Measurements from ENCODE around the gene HIP1. TPM values are rescaled to one million over a fixed set of nuclear protein-coding genes. Genes with fewer than 3 reads are reported as not detected.

Gene HIP1
- total RNA-seq, 1 donor: 25.7 TPM

DNA sequence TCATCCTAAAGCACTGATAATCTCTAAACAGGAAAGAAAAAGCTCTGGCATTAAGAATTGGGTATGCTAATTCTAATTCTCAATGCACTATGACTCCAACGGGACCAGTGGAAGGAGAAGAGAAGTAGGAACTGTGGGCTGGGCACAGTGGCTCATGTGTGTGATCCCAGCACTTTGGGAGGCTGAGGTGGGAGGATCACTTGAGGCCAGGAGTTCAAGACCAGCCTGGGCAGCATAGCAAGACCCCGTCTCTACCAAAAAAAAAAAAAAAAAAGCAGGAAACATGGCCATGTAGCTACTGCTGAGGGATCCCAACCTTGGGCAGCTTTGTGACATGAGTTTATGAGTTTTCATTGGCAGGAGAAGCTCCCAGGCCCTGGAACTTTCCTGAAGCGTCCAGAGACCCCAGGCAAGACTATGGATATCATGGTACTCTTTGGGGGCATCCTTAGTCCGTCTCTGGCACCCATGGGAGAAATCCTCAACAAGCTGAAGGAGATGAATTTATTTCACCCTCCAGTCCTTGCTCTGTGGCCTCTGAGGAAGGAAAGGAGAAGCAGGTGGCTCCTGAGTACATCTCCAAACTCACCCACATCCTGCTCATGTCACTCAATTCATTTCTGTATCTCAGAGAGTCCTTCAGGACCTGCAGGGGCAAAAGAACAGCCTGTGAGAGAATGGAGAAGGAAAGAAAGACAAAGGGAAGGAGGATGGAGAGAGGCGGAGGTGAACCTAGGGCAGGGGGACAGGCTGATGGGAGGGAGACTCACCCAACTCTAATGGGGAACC is 147.1 kb downstream of the HIP1 start:
- Histone ChIP-seq H3K36me3 (ENCODE audit: insufficient read depth, low read length) (peaks cover 9% of the 10 kb centered on the region), H3K27me3 (ENCODE audit: insufficient read depth, low read length) (no peaks in the 10 kb centered on the region), H3K9me3 (ENCODE audit: low read depth, low read length) (no peaks in the 10 kb centered on the region), H2AFZ (ENCODE audit: low read length) (no peak overlapping the region), H4K20me1 (ENCODE audit: insufficient read depth, low read length) (no peaks in the 10 kb centered on the region), H3K27ac (ENCODE audit: low read depth, low read length) (no peak overlapping the region), H3K79me2 (ENCODE audit: insufficient read depth, low read length) (no peaks in the 10 kb centered on the region), H3K4me3 (ENCODE audit: insufficient read depth, low read length) (no peak overlapping the region), H3K4me1 (ENCODE audit: insufficient read depth, low read length) (peaks cover 2% of the 10 kb centered on the region), H3K4me2 (ENCODE audit: insufficient read depth, low read length) (no peak overlapping the region)
- no peak for DNase-seq (ENCODE audit: insufficient read length, low spot score, missing footprints)
- TF ChIP-seq, protein P1, sequence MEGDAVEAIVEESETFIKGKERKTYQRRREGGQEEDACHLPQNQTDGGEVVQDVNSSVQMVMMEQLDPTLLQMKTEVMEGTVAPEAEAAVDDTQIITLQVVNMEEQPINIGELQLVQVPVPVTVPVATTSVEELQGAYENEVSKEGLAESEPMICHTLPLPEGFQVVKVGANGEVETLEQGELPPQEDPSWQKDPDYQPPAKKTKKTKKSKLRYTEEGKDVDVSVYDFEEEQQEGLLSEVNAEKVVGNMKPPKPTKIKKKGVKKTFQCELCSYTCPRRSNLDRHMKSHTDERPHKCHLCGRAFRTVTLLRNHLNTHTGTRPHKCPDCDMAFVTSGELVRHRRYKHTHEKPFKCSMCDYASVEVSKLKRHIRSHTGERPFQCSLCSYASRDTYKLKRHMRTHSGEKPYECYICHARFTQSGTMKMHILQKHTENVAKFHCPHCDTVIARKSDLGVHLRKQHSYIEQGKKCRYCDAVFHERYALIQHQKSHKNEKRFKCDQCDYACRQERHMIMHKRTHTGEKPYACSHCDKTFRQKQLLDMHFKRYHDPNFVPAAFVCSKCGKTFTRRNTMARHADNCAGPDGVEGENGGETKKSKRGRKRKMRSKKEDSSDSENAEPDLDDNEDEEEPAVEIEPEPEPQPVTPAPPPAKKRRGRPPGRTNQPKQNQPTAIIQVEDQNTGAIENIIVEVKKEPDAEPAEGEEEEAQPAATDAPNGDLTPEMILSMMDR (IDR thresholded peaks at IDR 0.05; ENCODE audit: extremely low read depth, low read depth, low read length): no peak

DNA sequence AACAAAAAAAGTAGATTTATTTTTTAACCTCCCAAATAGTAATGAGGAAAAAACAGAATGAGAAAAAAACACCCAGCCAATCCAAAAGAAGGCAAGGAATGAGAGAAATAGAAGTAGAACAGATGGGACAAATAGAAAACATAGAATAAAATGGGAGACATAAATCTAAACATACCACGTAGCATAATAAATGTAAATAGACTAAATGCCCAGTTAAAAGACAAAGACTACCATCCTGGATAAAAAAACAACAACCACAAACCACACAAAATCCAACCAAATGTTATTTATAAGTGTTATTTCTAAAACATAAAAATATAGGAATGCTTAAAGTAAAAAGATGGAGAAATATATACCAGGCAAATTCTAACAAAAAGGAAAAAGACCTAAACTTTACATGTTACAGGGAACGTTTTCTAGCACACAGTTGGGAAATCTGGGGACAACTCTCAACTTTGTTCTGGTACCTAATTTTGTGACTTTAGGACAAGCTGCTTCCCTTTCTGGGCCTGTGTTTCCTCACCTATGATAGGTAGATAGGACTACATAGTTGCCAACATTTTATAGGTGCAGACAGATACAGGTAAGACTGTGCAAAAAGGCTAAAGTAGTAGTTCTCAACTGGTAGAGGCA is 148.3 kb downstream of the HIP1 start:
- Histone ChIP-seq H3K4me2 (ENCODE audit: insufficient read depth, low read length) (no peak overlapping the region), H3K27me3 (ENCODE audit: insufficient read depth, low read length) (no peaks in the 10 kb centered on the region), H4K20me1 (ENCODE audit: insufficient read depth, low read length) (no peaks in the 10 kb centered on the region), H3K9me3 (ENCODE audit: low read depth, low read length) (no peaks in the 10 kb centered on the region), H3K27ac (ENCODE audit: low read depth, low read length) (no peak overlapping the region), H3K4me3 (ENCODE audit: insufficient read depth, low read length) (no peak overlapping the region), H3K79me2 (ENCODE audit: insufficient read depth, low read length) (no peaks in the 10 kb centered on the region), H3K4me1 (ENCODE audit: insufficient read depth, low read length) (no peaks in the 10 kb centered on the region), H3K36me3 (ENCODE audit: insufficient read depth, low read length) (peaks cover 21% of the 10 kb centered on the region), H2AFZ (ENCODE audit: low read length) (no peak overlapping the region)
- DNase-seq (ENCODE audit: insufficient read length, low spot score, missing footprints): no peak
- TF ChIP-seq, protein P1 (IDR thresholded peaks at IDR 0.05; ENCODE audit: extremely low read depth, low read depth, low read length): no peak

DNA sequence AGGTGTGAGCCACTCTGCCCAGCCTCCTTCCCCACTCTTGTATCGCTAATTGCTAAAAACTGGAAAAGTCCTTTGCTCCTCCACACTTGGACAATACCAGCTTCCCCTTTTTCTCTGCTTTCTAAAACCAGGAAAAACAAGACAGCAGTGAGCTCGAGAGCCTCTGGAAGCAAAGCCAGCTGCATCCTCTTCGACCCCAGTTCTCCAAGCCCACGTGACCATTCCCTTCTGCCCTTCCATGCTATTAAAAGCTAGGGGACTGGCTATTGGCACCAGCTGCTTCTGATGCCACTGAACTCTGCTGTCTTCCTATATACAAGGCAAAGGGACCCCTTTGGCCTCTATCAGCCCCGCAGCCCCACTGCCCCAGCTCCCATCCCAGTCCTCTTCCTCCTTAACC is 154.4 kb downstream of the HIP1 start:
- Histone ChIP-seq H3K79me2 (ENCODE audit: insufficient read depth, low read length) (no peaks in the 10 kb centered on the region), H3K27ac (ENCODE audit: low read depth, low read length) (no peak overlapping the region), H2AFZ (ENCODE audit: low read length) (no peak overlapping the region), H3K4me1 (ENCODE audit: insufficient read depth, low read length) (no peaks in the 10 kb centered on the region), H3K36me3 (ENCODE audit: insufficient read depth, low read length) (peaks cover 17% of the 10 kb centered on the region), H3K4me3 (ENCODE audit: insufficient read depth, low read length) (no peak overlapping the region), H4K20me1 (ENCODE audit: insufficient read depth, low read length) (no peaks in the 10 kb centered on the region), H3K27me3 (ENCODE audit: insufficient read depth, low read length) (no peaks in the 10 kb centered on the region), H3K4me2 (ENCODE audit: insufficient read depth, low read length) (no peak overlapping the region), H3K9me3 (ENCODE audit: low read depth, low read length) (no peaks in the 10 kb centered on the region)
- TF ChIP-seq, protein P1 (IDR thresholded peaks at IDR 0.05; ENCODE audit: extremely low read depth, low read depth, low read length): no peak
- DNase-seq (ENCODE audit: insufficient read length, low spot score, missing footprints): no peak

DNA sequence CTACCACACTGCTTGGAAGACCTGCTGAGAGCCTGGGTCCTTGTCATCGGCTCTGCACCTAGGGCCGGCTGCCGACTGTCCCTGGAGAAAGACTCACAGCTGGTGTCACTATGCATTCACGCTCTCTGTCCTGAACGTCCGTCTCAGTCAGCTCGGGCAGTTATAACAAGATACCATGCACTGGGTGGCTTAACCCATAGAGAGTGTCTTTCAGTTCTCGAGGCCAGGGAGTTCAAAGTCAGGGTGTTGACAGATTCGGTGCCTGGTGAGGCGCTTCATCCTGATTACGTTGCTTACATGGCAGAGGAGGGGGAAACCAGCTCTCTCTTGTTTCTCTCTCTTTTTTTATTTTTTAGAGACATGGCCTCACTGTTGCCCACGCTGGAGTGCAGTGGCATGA is 155.5 kb downstream of the HIP1 start:
- Histone ChIP-seq H3K27me3 (ENCODE audit: insufficient read depth, low read length) (no peaks in the 10 kb centered on the region), H3K9me3 (ENCODE audit: low read depth, low read length) (no peaks in the 10 kb centered on the region), H3K4me2 (ENCODE audit: insufficient read depth, low read length) (no peak overlapping the region), H3K36me3 (ENCODE audit: insufficient read depth, low read length) (peaks cover 19% of the 10 kb centered on the region), H4K20me1 (ENCODE audit: insufficient read depth, low read length) (no peaks in the 10 kb centered on the region), H3K4me1 (ENCODE audit: insufficient read depth, low read length) (no peaks in the 10 kb centered on the region), H3K27ac (ENCODE audit: low read depth, low read length) (no peak overlapping the region), H3K4me3 (ENCODE audit: insufficient read depth, low read length) (no peak overlapping the region), H2AFZ (ENCODE audit: low read length) (no peak overlapping the region), H3K79me2 (ENCODE audit: insufficient read depth, low read length) (no peaks in the 10 kb centered on the region)
- DNase-seq (ENCODE audit: insufficient read length, low spot score, missing footprints): no peak
- TF ChIP-seq, protein P1 (IDR thresholded peaks at IDR 0.05; ENCODE audit: extremely low read depth, low read depth, low read length): no peak

Measured in osteoblast (primary cell).